HG03064 (cell line): Measurements from ENCODE around the gene FAM222B.
"Not testable (repeated sequence)": the region's sequence is repeated elsewhere in the genome, so short reads cannot be mapped to it uniquely, and the experiment has no call there.

Experiments
- ATAC-seq: cut with Tn5 transposase; IDR thresholded peaks from one replicate; pipeline ENCODE4 v1.9.1; 2021; ENCODE audit warnings: low read depth; ENCODE audit not compliant: unreplicated experiment

The FAM222B gene

DNA sequence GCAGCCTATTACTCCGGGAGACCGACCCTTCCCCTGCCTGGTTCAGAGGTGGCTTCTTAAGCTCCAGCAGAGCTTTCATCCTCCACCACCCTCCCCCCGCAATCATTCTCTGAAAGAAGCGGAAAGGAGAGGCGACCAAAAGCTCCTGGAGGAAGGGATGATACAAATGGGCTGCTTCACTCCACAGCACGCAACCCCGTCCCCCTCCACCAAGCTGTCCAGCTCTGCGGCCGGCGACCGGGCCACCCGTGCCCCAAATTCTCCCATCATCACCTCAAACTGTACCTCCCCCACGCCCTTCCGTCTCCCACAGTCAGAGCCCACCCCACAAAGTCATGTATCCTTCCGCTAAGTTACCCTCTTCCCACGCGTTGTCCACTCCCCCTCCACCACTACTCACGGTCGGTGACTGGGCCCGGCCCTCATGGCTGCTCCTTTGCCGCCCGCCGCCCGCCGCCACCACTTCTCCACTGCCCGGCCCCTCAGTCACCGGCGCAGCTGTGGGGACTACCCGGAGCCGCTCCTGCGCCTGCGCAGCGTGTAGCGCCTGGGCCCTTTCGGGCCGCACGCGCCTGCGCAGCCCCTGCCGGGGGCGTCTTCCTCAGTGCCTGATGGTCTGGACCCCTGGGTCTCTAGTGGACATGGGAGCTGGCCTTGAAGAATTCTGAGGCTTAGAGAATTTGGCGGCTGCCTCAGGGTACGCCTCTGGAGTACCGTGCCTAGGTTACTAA is at the start of gene FAM222B:
TSS of gene FAM222B (minus strand) at position 509 of the 731 bp plus-strand sequence. CDS start 76,123 bp downstream, outside the sequence.
- peak; percentile 76 for ATAC-seq

GRCh38 chr17:28892024-28892423 is 49.4 kb upstream of the FAM222B start:
- no peak for ATAC-seq

DNA sequence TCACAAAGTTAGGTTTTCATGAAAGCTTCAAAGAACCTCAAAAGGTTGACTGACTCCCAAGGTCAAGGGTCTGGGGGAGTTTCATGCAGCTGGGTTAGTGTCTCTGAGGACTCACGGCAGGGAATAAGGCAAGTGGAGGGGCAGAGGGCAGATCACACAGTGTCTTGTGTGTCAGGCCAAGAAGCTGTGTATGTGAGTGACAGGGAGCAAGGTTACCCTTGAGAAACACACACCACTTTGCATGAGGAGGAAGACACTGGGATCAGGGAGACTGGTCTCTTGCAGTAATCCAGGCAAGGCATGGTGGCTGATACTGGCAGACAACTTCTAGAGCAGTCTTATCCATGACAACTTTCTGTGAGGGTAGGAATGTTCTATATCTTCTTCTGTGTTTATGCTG is 48.6 kb upstream of the FAM222B start:
- ATAC-seq: no peak

- ATAC-seq: no peak
Observed at GRCh38 chr17:28889996-28890395, 47.4 kb upstream of the FAM222B start.

- ATAC-seq: no peak
Observed at GRCh38 chr17:28888832-28889231, 46.2 kb upstream of the FAM222B start.

- no peak for ATAC-seq
Observed at GRCh38 chr17:28887871-28888471, 45.4 kb upstream of the FAM222B start.

- no peak for ATAC-seq
Observed at GRCh38 chr17:28885951-28886350, 43.4 kb upstream of the FAM222B start.

DNA sequence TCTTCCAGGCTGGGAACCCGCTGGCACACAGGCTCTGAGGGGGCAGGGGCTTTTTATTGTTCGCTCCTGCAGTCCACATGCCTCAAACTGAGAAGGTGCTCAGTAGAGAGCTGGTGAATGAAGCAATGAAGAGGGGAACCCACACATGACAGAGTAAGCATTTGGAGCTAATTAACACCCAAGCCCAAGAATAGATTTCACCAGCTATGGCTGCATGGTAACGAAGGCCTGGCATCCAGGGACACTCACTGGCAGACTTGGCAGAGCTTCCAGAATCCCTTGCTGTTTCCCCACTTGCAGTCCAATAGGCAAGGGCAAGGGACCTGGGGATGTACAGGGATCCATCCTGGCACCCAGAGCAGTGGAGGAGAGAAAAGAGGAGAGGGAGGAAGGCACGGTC is 42.8 kb upstream of the FAM222B start:
- no peak for ATAC-seq

DNA sequence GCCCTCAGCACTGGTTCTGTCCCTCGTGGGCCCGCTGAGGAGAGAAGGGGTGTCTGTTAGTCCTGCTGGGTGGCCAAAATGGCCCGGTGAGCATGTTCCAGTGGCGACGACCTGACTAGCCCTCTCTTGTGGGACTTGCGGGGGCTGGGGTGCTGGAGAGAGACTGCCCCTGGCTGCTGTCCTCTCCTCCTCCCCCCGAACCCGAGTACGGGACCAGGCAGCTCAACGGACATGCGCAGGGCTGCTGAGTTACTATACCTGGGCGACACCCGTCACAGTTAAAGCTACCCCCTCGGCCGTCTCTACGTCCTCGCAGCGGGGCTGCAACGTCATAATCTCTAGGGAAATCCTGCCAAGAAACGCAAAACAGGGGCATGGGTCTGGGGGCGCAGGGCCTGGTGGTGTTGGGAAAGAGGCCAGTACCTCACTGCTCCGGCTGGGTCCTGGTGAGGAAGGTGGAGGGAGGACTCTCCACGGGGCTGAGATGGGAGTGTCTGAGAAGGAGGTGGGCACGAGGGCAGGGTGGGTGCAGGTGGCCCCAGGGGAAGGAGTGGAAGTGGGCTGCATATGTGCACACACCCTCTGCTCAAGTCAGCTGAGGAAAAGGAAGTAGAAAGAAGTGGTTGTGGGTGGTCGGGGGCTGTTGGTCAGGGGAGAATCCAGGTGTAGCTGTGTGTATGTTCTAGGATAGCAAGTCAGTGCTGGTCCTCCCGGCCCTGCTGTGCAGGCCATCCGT is 41.5 kb upstream of the FAM222B start:
- no peak for ATAC-seq

DNA sequence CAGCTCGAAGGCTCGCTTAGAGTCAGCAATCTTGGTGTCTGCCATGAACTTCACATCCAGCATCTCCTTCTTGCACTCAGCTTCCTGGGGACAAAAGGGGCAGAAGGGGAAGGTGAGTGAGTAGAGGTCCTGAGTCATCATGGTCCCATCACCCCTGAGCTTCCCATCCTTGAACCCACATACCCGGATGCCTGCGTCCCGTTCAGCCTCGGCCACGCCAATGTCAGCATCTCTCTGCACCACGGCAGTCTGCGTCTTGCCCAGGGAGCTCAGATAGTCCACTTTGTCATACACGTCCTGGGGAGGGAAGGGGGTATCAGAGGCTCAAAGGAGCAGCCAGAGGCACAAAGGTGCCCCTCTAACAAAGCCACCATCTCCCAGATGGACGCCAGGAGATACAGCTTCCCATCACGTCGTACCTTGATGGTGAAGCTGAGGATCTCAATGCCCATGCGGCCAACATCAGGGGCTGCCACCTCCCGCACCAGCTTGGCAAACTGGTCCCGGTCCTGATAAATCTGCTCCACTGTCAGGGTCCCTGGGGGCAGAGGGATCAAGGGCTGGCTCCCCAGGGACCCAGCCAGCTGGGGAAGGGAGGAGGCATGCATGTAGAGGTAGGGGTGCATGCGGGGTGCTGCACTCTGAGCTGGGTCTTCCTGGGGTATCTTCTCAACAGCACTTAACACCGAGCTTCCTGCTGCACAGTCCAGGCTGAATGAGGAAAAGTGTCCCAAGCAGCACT is 39.7 kb upstream of the FAM222B start:
- no peak for ATAC-seq

DNA sequence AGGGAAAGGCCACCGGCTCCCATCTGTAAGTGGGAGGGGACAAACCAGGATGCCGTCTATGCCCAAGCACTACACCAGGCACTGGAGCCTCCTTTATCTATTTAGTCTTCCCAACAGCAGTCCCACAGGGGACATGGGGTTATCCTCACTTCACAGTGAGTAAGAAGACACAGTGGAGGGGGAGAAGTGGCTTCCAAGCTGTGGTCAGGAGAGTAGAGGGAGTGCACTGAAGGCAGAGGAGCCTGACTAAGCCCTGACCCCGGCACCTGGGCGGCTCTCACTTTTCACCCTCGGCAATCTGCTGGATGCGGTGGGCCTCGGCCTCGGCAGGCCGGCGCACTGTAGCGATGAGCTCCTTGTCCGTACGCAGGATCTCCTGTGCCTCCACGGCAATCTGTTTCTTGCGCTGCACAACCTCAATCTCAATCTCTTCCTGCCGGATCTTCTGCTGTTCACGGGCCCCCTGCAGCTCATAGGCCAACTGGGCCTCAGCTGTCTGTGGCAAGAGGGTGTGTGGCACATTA is 39.0 kb upstream of the FAM222B start:
- ATAC-seq: no peak

GRCh38 chr17:28880572-28880945 is 38.0 kb upstream of the FAM222B start:
- no peak for ATAC-seq

DNA sequence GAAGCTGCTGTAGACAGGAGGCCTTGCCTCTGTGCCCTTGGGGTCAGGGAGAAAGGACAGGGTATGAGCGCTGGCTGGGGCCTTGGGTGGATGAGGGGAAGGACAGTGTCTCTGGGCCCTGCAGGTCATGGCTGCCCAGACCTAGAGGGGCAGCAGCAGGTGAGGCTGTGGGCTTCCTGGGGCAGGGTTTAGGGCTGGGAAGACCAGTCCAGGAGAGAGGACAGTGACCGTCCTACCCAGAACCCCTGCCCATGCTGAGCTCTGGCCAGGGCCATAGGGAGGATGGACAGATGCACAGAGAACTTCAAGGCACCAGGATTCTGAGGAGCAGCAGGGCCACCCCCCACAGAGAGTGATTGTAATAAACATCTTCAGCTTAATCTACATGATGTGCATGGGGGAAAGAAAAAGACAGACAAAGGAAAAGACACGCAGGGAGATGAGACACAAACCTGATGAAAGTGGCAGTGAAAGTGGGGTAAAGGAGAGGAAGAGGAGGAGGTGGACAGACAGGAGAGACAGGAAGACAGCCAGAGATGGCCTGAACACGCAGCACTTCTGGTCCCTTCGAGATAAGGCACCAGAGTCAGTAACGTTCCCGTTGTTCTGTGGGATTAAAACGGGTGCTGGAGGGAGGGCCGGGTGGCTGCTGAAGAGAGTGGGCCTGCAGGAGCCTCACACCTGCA is 37.4 kb upstream of the FAM222B start:
- ATAC-seq: no peak

- no peak for ATAC-seq
Observed at GRCh38 chr17:28878981-28879380, 36.4 kb upstream of the FAM222B start.

DNA sequence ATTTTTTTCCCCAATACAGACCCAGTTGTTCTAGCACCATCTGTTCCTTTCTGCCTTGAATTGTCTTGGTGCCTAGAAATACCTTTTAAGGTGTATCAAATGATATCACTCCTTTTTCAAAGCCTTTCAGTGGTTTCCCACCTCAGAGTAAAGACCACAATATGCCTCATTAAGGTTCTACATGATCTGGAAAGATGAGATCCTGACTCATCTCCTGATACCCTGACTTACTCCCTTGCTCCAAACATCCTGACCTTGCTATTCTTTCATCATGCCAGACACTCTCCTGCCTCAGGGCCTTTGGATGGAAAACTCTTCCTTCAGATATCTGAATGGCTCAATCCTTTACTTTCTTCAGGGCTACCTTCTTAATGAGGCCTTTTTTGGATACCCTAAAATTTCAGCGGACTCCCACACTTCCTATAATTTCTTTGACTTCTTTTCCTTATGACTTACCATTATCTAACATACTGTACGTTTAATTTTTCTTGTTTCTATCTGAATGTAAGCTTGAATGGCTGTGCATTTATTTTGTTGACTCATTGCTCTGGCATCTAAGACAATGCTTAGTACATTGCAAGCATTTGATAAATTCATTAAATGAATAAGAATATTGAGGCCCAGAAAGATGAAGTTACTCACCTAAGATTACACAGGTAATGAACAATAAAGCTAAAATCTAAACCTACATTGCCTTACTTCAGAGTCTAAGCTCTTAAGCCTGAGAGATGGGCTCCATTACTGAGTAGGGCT is 35.7 kb upstream of the FAM222B start:
- no peak for ATAC-seq

GRCh38 chr17:28877150-28877711 is 34.6 kb upstream of the FAM222B start:
- ATAC-seq: not testable (repeated sequence)

GRCh38 chr17:28875848-28876550 is 33.4 kb upstream of the FAM222B start:
- no peak for ATAC-seq

DNA sequence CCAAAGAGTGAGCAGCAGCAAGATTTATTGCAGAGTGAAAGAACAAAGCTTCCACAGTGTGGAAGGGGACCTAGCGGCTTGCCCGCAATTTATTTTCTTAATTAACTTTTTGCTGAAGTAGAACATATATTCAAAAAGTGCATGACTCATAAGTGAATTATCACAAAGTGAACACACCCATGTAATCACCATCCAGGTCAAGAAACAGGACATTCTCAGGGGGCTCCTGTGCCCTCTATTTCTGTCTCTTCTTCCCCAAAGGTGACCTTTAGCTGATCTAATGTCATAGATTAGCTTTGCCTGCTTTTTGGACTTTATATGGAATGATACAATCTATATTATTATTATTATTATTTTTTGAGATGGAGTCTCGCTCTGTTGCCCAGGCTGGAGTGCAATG is 32.2 kb upstream of the FAM222B start:
- no peak for ATAC-seq

DNA sequence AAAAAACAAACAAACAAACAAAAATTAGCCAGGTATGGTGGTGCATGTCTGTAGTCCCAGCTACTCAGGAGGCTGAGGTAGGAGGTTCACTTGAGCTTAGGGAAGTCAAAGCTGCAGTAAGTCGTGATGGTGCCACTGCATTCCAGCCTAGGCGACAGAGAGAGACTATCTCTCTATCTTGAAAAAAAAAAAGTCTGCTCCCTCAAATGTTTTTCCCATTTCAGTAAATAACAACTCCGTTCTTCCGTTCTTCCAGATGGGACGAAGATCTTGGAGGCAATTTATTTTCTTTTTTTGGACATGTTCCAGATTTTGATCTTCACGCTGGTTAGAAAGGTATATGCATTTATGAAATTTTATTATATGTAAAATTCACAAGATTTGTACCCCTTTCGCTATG is 31.2 kb upstream of the FAM222B start:
- ATAC-seq: no peak
